NCI-H774 (cell line): Measurements from ENCODE around the gene MEIS2.

Source experiments
- DNase-seq: peaks from one replicate; lab custom pipeline; 2025; lab: John Stamatoyannopoulos, UW

The MEIS2 gene

GRCh38 chr15:36899696-36900095 is 200.7 kb downstream of the MEIS2 start:
- DNase-seq: no peak

- DNase-seq: no peak
Measured at GRCh38 chr15:36898536-36899126, 201.7 kb downstream of the MEIS2 start.

- DNase-seq: no peak
Measured at GRCh38 chr15:36897834-36898233, 202.5 kb downstream of the MEIS2 start.

GRCh38 chr15:36896949-36897348 is 203.4 kb downstream of the MEIS2 start:
- DNase-seq: no peak

- no peak for DNase-seq
Measured at GRCh38 chr15:36894075-36894474, 206.3 kb downstream of the MEIS2 start.

GRCh38 chr15:36893276-36893675 is 207.1 kb downstream of the MEIS2 start:
- peak; percentile 38 for DNase-seq

- no peak for DNase-seq
Measured at GRCh38 chr15:36888011-36888992, 212.0 kb downstream of the MEIS2 start.

- no peak for DNase-seq
Measured at GRCh38 chr15:36887214-36887961, 213.0 kb downstream of the MEIS2 start.

- DNase-seq: no peak
Measured at GRCh38 chr15:36886701-36887100, 213.6 kb downstream of the MEIS2 start.

- no peak for DNase-seq
Measured at GRCh38 chr15:36886191-36886590, 214.2 kb downstream of the MEIS2 start.

GRCh38 chr15:36885771-36886170 is 214.6 kb downstream of the MEIS2 start:
- DNase-seq: no peak

- DNase-seq: no peak
Measured at GRCh38 chr15:36884936-36885635, 215.3 kb downstream of the MEIS2 start.

GRCh38 chr15:36884518-36884875 is 215.9 kb downstream of the MEIS2 start:
- no peak for DNase-seq

- peak; percentile 83 for DNase-seq
Measured at GRCh38 chr15:36883713-36884517, 216.4 kb downstream of the MEIS2 start.

GRCh38 chr15:36882487-36883131 is 217.7 kb downstream of the MEIS2 start:
- DNase-seq: no peak

- DNase-seq: no peak
Measured at GRCh38 chr15:36882056-36882455, 218.3 kb downstream of the MEIS2 start.

GRCh38 chr15:36881516-36881915 is 218.8 kb downstream of the MEIS2 start:
- no peak for DNase-seq

- no peak for DNase-seq
Measured at GRCh38 chr15:36880913-36881460, 219.4 kb downstream of the MEIS2 start.

- no peak for DNase-seq
Measured at GRCh38 chr15:36880224-36880912, 220.0 kb downstream of the MEIS2 start.
